ENCODE measurements around the gene EHBP1.
A peak's percentile ranks its signal among the peaks of the same experiment; 100 is the strongest.

The EHBP1 gene

DNA sequence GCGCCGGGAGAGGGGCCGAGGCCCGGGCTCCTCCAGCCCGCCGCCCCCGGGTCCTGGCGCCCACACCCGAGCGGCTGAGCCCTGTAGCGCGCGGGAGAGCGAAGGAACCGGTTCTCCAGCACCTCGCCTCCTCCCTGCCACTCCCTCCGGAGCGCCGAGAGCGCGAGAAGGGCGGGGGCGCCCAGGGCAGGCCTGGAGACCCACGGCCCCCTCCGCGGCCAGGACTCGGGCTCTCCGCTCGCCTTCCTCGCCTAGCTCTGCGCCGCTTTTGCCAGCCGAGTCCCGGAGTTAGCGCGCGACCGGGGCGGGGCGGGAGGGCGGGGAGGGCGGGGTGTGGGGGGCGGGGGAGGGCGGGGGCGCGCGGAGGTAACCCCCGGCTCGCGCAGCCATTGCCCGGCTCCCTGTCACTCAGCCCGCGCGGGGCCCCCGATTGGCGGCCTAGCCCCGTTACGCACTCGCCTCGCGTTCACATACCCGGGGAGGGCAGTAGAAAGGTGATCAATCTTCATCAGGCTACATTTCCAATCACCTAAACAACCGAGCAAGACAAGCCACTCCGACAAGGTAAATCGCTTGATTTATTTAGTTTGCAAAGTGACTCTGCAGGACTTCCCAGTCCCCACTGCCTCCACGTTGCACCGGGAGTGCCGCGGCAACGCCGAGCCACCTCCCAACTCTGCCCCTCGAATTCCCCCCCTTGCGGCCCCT is 345.0 kb downstream of the EHBP1 start, which contains the start of gene OTX1:
Gene OTX1 (plus strand): TSS at position 497 of the 708 bp plus-strand sequence. CDS start 2,161 bp downstream, outside the sequence.
- Histone ChIP-seq H3K4me2 (ENCODE audit: low read depth, low read length, poor library complexity, severe bottlenecking) (peak within 1 kb of the TSS; percentile 75), H3K36me3 (ENCODE audit: insufficient read depth, low read length) (no peaks in the 10 kb centered on the region), H2AFZ (ENCODE audit: low read length) (peak within 1 kb of the TSS; percentile 100), H3K27me3 (ENCODE audit: insufficient read depth, low read length, poor library complexity, severe bottlenecking) (no peaks in the 10 kb centered on the region), H3F3A (ENCODE audit: low read depth) (no peaks in the 10 kb centered on the region), H4K20me1 (ENCODE audit: insufficient read depth, low read length, poor library complexity, severe bottlenecking) (no peaks in the 10 kb centered on the region), H3K4me1 (ENCODE audit: insufficient read depth, low read length, poor library complexity, severe bottlenecking) (no peaks in the 10 kb centered on the region), H3K9ac (ENCODE audit: low read depth, low read length, poor library complexity, severe bottlenecking) (peak within 1 kb of the TSS; percentile 89), H3K79me2 (ENCODE audit: insufficient read depth, low read length) (peaks cover 13% of the 10 kb centered on the region; the same call in 1 of the 2 replicates), H3K4me3 (ENCODE audit: low read length, poor library complexity, severe bottlenecking) (peak within 1 kb of the TSS; percentile 100), H3K9me2 (replicated peaks; ENCODE audit: low read depth, low read length) (no peaks in the 10 kb centered on the region), H3K9me3 (ENCODE audit: insufficient read depth, low read depth, low read length) (no peaks in the 10 kb centered on the region)
- TF ChIP-seq EZH2phosphoT487 (IDR thresholded peaks at IDR 0.05; ENCODE audit: borderline replicate concordance) = no peak
- TF ChIP-seq CTCF (conservative IDR thresholded peaks at IDR 0.05; ENCODE audit: low read length) = no peak

DNA sequence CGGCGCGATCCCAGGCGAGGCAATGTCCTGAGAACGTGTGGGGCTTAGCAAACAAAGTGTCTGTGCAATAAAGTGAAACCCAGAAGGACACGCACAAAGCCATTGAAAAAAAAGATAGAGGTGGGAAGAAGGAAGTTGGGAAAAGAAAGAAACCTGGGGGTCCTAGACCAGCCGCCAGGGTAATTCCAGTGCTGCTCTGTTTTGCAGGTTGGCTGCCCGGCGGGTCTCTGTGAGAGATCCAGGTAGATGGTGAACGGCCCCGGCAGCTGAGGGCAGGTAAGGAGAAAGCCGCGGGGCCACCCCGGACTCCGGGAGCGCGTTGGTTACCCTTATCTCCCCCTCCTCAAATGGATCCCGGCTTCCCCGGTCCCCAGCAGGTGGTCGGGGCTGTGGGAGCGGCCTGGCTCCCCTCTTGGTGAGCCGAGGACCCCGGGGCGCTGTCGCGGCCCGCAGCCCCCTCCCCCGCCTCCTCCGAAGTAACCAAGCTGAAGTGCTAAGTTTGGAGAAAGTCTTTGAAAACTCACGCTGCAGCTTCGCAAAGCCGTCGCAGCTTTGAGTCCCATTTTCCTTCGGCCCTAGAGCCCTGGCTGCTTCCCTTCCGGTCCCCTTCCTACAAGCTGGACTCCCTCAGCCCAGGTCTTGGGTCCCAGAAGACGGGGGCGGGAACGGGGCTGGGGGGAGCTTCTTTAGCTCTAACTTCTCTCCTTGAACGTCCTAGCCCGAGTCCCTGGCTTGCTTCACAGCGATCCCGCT is 345.7 kb downstream of the EHBP1 start:
- Histone ChIP-seq H3K4me2 (ENCODE audit: low read depth, low read length, poor library complexity, severe bottlenecking) (peak overlapping the region; percentile 75), H3K27me3 (ENCODE audit: insufficient read depth, low read length, poor library complexity, severe bottlenecking) (no peaks in the 10 kb centered on the region), H4K20me1 (ENCODE audit: insufficient read depth, low read length, poor library complexity, severe bottlenecking) (no peaks in the 10 kb centered on the region), H3K9ac (ENCODE audit: low read depth, low read length, poor library complexity, severe bottlenecking) (peak overlapping the region; percentile 89), H3F3A (ENCODE audit: low read depth) (no peaks in the 10 kb centered on the region), H2AFZ (ENCODE audit: low read length) (peak overlapping the region; percentile 100), H3K36me3 (ENCODE audit: insufficient read depth, low read length) (no peaks in the 10 kb centered on the region; the same call in 1 of the 2 replicates), H3K9me2 (replicated peaks; ENCODE audit: low read depth, low read length) (no peaks in the 10 kb centered on the region), H3K4me3 (ENCODE audit: low read length, poor library complexity, severe bottlenecking) (peak overlapping the region; percentile 100), H3K9me3 (ENCODE audit: insufficient read depth, low read depth, low read length) (no peaks in the 10 kb centered on the region), H3K79me2 (ENCODE audit: insufficient read depth, low read length) (peaks cover 13% of the 10 kb centered on the region; the same call in 1 of the 2 replicates), H3K4me1 (ENCODE audit: insufficient read depth, low read length, poor library complexity, severe bottlenecking) (no peaks in the 10 kb centered on the region)
- no peak for TF ChIP-seq EZH2phosphoT487 (IDR thresholded peaks at IDR 0.05; ENCODE audit: borderline replicate concordance)
- no peak for TF ChIP-seq CTCF (conservative IDR thresholded peaks at IDR 0.05; ENCODE audit: low read length)

- peak overlapping the region; percentile 100 for H3K4me3 ChIP-seq (ENCODE audit: low read length, poor library complexity, severe bottlenecking)
- no peak for TF ChIP-seq CTCF (conservative IDR thresholded peaks at IDR 0.05; ENCODE audit: low read length)
- TF ChIP-seq EZH2phosphoT487 (IDR thresholded peaks at IDR 0.05; ENCODE audit: borderline replicate concordance) = no peak
- H3K9ac ChIP-seq (ENCODE audit: low read depth, low read length, poor library complexity, severe bottlenecking) = peak overlapping the region; percentile 89
These were observed 346.4 kb downstream of the EHBP1 start for GRCh38 chr2:63051795-63052333.

More at GRCh38 chr2:63051795-63052333, 346.4 kb downstream of the EHBP1 start:
- no peaks in the 10 kb centered on the region for H3K4me1 ChIP-seq (ENCODE audit: insufficient read depth, low read length, poor library complexity, severe bottlenecking)
- H3K79me2 ChIP-seq (ENCODE audit: insufficient read depth, low read length) = peaks cover 13% of the 10 kb centered on the region; the same call in 1 of the 2 replicates
- H3K36me3 ChIP-seq (ENCODE audit: insufficient read depth, low read length) = no peaks in the 10 kb centered on the region; the same call in 1 of the 2 replicates
- no peaks in the 10 kb centered on the region for H4K20me1 ChIP-seq (ENCODE audit: insufficient read depth, low read length, poor library complexity, severe bottlenecking)
- no peaks in the 10 kb centered on the region for H3K27me3 ChIP-seq (ENCODE audit: insufficient read depth, low read length, poor library complexity, severe bottlenecking)
- H3K9me3 ChIP-seq (ENCODE audit: insufficient read depth, low read depth, low read length) = no peaks in the 10 kb centered on the region
- no peaks in the 10 kb centered on the region for H3F3A ChIP-seq (ENCODE audit: low read depth)
- H3K9me2 ChIP-seq (replicated peaks; ENCODE audit: low read depth, low read length) = no peaks in the 10 kb centered on the region
- H3K4me2 ChIP-seq (ENCODE audit: low read depth, low read length, poor library complexity, severe bottlenecking) = peak overlapping the region; percentile 75
- H2AFZ ChIP-seq (ENCODE audit: low read length) = no peak overlapping the region
